ENCODE measurements around the gene SLAIN1. TPM values are rescaled to one million over a fixed set of nuclear protein-coding genes. Genes with fewer than 3 reads are reported as not detected.

SLAIN1 gene
- total RNA-seq, 2 experiments from 2014 or later: 16.4 to 31.7 TPM

- peaks cover 17% of the 10 kb centered on the region for H4K20me1 ChIP-seq (ENCODE audit: insufficient read depth, low read length)
- DNase-seq (ENCODE audit: low spot score): peak; percentile 33
- CTCF ChIA-PET (ENCODE audit: unreplicated experiment): no interaction called here
- H3K36me3 ChIP-seq (ENCODE audit: insufficient read depth, low read length): no peaks in the 10 kb centered on the region
- peaks cover 20% of the 10 kb centered on the region; the same call in 1 of the 2 replicates for H3K79me2 ChIP-seq (ENCODE audit: insufficient read depth, low read depth, low read length)
- H3K27ac ChIP-seq (ENCODE audit: low read depth, low read length, poor library complexity, severe bottlenecking): no peak overlapping the region
- no peaks in the 10 kb centered on the region for H3K9me3 ChIP-seq (ENCODE audit: low read length)
- POLR2A ChIA-PET: interaction anchor here (0.6 to 0.8 kb wide), 2 partner anchors 130 to 185 kb away, joined by 3 to 4 read pairs; no protein-coding TSS in a partner anchor
- peaks cover 29% of the 10 kb centered on the region for H3K4me1 ChIP-seq (ENCODE audit: insufficient read depth, low read length, poor library complexity, severe bottlenecking)
- H2AFZ ChIP-seq (ENCODE audit: low read length): no peak overlapping the region; the same call in 1 of the 2 replicates
- H3K9me2 ChIP-seq (ENCODE audit: insufficient read depth, low read length): no peaks in the 10 kb centered on the region
- no TSS peak for BruUV-seq (replicated peaks)
- H3K4me2 ChIP-seq (ENCODE audit: low read length): peak overlapping the region; percentile 100
- H3K4me3 ChIP-seq (ENCODE audit: low read depth, low read length, poor library complexity, severe bottlenecking): peak overlapping the region; percentile 73
- TF ChIP-seq, protein P1, sequence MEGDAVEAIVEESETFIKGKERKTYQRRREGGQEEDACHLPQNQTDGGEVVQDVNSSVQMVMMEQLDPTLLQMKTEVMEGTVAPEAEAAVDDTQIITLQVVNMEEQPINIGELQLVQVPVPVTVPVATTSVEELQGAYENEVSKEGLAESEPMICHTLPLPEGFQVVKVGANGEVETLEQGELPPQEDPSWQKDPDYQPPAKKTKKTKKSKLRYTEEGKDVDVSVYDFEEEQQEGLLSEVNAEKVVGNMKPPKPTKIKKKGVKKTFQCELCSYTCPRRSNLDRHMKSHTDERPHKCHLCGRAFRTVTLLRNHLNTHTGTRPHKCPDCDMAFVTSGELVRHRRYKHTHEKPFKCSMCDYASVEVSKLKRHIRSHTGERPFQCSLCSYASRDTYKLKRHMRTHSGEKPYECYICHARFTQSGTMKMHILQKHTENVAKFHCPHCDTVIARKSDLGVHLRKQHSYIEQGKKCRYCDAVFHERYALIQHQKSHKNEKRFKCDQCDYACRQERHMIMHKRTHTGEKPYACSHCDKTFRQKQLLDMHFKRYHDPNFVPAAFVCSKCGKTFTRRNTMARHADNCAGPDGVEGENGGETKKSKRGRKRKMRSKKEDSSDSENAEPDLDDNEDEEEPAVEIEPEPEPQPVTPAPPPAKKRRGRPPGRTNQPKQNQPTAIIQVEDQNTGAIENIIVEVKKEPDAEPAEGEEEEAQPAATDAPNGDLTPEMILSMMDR (conservative IDR thresholded peaks at IDR 0.05; ENCODE audit: low read length): no peak
- 0 out of 2 replicates have a peak, but pooled peaks have one; percentile 67 for TF ChIP-seq EZH2phosphoT487 (IDR thresholded peaks at IDR 0.05; ENCODE audit: borderline replicate concordance, low read depth, low read length)
- intact Hi-C loops (cut with micrococcal nuclease; ENCODE audit: unreplicated experiment): loop anchor here (5.0 kb wide), 3 partner anchors 56 to 809 kb away; partner anchors contain the start of genes KCTD12 and MYCBP2
Observed at GRCh38 chr13:77696006-77696878, 1.2 kb upstream of the SLAIN1 start.

DNA sequence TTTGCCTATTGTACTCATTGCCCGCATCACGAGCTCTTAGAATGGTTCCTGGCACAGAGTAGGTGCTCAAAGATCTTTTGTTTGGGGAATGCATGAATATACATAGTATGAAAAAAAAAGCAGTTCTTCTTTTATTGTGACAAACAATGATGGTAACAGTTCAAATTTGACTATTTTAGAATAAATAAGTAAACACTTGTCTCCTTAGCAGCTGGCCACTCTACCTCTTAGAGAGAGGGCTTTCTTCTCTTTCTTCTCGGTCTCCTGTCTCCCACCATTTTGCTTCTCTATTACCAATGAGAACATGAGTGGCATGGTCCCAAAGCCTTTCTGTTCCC is 639 bp upstream of the SLAIN1 start:
- POLR2A ChIA-PET: interaction anchor here (0.6 to 0.8 kb wide), 3 partner anchors 58 to 348 kb away, joined by 3 to 4 read pairs (median 3); no protein-coding TSS in a partner anchor
- TF ChIP-seq, protein P1 (conservative IDR thresholded peaks at IDR 0.05; ENCODE audit: low read length): no peak
- TF ChIP-seq EZH2phosphoT487 (IDR thresholded peaks at IDR 0.05; ENCODE audit: borderline replicate concordance, low read depth, low read length): no peak
- Histone ChIP-seq H3K4me3 (ENCODE audit: low read depth, low read length, poor library complexity, severe bottlenecking) (peak overlapping the region; percentile 73), H3K9me3 (ENCODE audit: low read length) (no peaks in the 10 kb centered on the region), H3K4me1 (ENCODE audit: insufficient read depth, low read length, poor library complexity, severe bottlenecking) (peaks cover 29% of the 10 kb centered on the region), H3K9me2 (ENCODE audit: insufficient read depth, low read length) (no peaks in the 10 kb centered on the region), H2AFZ (ENCODE audit: low read length) (peak overlapping the region; percentile 99), H3K79me2 (ENCODE audit: insufficient read depth, low read depth, low read length) (peaks cover 22% of the 10 kb centered on the region; the same call in 1 of the 2 replicates), H4K20me1 (ENCODE audit: insufficient read depth, low read length) (peaks cover 17% of the 10 kb centered on the region), H3K27ac (ENCODE audit: low read depth, low read length, poor library complexity, severe bottlenecking) (no peak overlapping the region), H3K36me3 (ENCODE audit: insufficient read depth, low read length) (no peaks in the 10 kb centered on the region), H3K4me2 (ENCODE audit: low read length) (peak overlapping the region; percentile 100)
- intact Hi-C loops (cut with micrococcal nuclease; ENCODE audit: unreplicated experiment): loop anchor here (5.0 kb wide), 3 partner anchors 55 to 810 kb away; partner anchors contain the start of genes KCTD12 and MYCBP2
- no TSS peak for BruUV-seq (replicated peaks)
- CTCF ChIA-PET (ENCODE audit: unreplicated experiment): no interaction called here
- no peak for DNase-seq (ENCODE audit: low spot score)

Measured in OCI-LY7 (cell line).